Measurements from ENCODE around the gene RIC1.
"Not testable (repeated sequence)": the region's sequence is repeated elsewhere in the genome, so short reads cannot be mapped to it uniquely, and the experiment has no call there.

RIC1 gene

GRCh38 chr9:5683591-5683990 is 54.7 kb downstream of the RIC1 start:
- not testable (repeated sequence) for DNase-seq

- no peak for DNase-seq
Measured at GRCh38 chr9:5684101-5684500, 55.2 kb downstream of the RIC1 start.

- DNase-seq, result peak; percentile 2
Measured at GRCh38 chr9:5688109-5688508, 59.2 kb downstream of the RIC1 start.

- no peak for DNase-seq
Measured at GRCh38 chr9:5690278-5690677, 61.4 kb downstream of the RIC1 start.

GRCh38 chr9:5695860-5696259 is 67.0 kb downstream of the RIC1 start:
- no peak for DNase-seq

- DNase-seq, result no peak
Measured at GRCh38 chr9:5696884-5697283, 68.0 kb downstream of the RIC1 start.

GRCh38 chr9:5698004-5698403 is 69.1 kb downstream of the RIC1 start:
- no peak for DNase-seq

- DNase-seq, result no peak
Measured at GRCh38 chr9:5698810-5699556, 70.1 kb downstream of the RIC1 start.

- DNase-seq, result no peak
Measured at GRCh38 chr9:5708414-5708813, 79.5 kb downstream of the RIC1 start.

GRCh38 chr9:5712651-5713390 is 83.9 kb downstream of the RIC1 start:
- DNase-seq, result no peak

GRCh38 chr9:5714501-5715401 is 85.8 kb downstream of the RIC1 start:
- no peak for DNase-seq

- DNase-seq, result no peak
Measured at GRCh38 chr9:5715548-5716127, 86.7 kb downstream of the RIC1 start.

GRCh38 chr9:5717434-5717833 is 88.5 kb downstream of the RIC1 start:
- not testable (repeated sequence) for DNase-seq

GRCh38 chr9:5718296-5719032 is 89.6 kb downstream of the RIC1 start:
- DNase-seq, result no peak

GRCh38 chr9:5719100-5719926 is 90.4 kb downstream of the RIC1 start:
- DNase-seq, result no peak

- no peak for DNase-seq
Measured at GRCh38 chr9:5720151-5720550, 91.2 kb downstream of the RIC1 start.

GRCh38 chr9:5721279-5722087 is 92.6 kb downstream of the RIC1 start:
- DNase-seq, result no peak

GRCh38 chr9:5722679-5723078 is 93.8 kb downstream of the RIC1 start:
- DNase-seq, result not testable (repeated sequence)

GRCh38 chr9:5735072-5735471 is 106.2 kb downstream of the RIC1 start:
- DNase-seq, result no peak

- DNase-seq, result no peak
Measured at GRCh38 chr9:5736563-5737346, 107.8 kb downstream of the RIC1 start.
